PC-3 (cell line): ENCODE data around the gene HMCES. TPM values are rescaled to one million over a fixed set of nuclear protein-coding genes. Genes with fewer than 3 reads are reported as not detected.

Experiments
- ATAC-seq: fragments of 200-7000 bp; cut with Tn5 transposase; 2 replicates; pipeline ENCODE4 v1.9.1; 2020; ENCODE audit warnings: mild to moderate bottlenecking, moderate library complexity
- BruUV-seq: library from RNA; stranded (reverse); fragments of 400-500 nt; replicated peaks from 2 replicates; lab custom pipeline; 2021; lab: Mats Ljungman, UMichigan
- CTCF ChIA-PET: fragments of 300-600 bp; sonication (Branson Sonifier 250); formaldehyde crosslinking; loops from one replicate; lab custom pipeline; 2022; ENCODE audit warnings: antibody characterized with exemption; lab: Charles Lee
- POLR2A ChIA-PET: fragments of 300-600 bp; sonication (Branson Sonifier 250); formaldehyde crosslinking; loops from one replicate; lab custom pipeline; 2022; ENCODE audit warnings: antibody characterized with exemption; ENCODE audit not compliant: unreplicated experiment; lab: Charles Lee
- DNase-seq: peaks from one replicate; pipeline ENCODE4 v3.0.0-alpha.2; 2015
- H2AFZ ChIP-seq: fragments of 300-600 bp; sonication (generic); 2 replicates; pipeline ENCODE4 v1.6.0; 2016; ENCODE audit warnings: antibody characterized with exemption, low read length
- H3F3A ChIP-seq: fragments of 300-600 bp; sonication (generic); one replicate; pipeline ENCODE4 v1.6.0; 2017; ENCODE audit warnings: antibody characterized with exemption, low read length, control low read depth, mild to moderate bottlenecking; ENCODE audit not compliant: unreplicated experiment
- H3K27ac ChIP-seq: fragments of 300-600 bp; sonication (generic); 2 replicates; pipeline ENCODE4 v1.5.1; 2016; ENCODE audit warnings: mild to moderate bottlenecking, low read length
- H3K27me3 ChIP-seq: fragments of 300-600 bp; sonication (generic); 2 replicates; pipeline ENCODE4 v1.6.1; 2016; ENCODE audit warnings: low read length, mixed read lengths
- H3K36me3 ChIP-seq: fragments of 300-600 bp; sonication (generic); 2 replicates; pipeline ENCODE4 v1.6.1; 2016; ENCODE audit warnings: low read depth, mixed run types, low read length, mixed read lengths
- H3K4me1 ChIP-seq: fragments of 300-600 bp; sonication (generic); 2 replicates; pipeline ENCODE4 v1.5.1; 2016; ENCODE audit warnings: low read length; ENCODE audit not compliant: insufficient read depth
- H3K4me2 ChIP-seq: fragments of 300-600 bp; sonication (generic); 2 replicates; pipeline ENCODE4 v1.6.0; 2016; ENCODE audit warnings: low read length
- H3K4me3 ChIP-seq: fragments of 300-600 bp; sonication (generic); 2 replicates; pipeline ENCODE4 v1.5.1; 2016; ENCODE audit warnings: mild to moderate bottlenecking, low read length, mixed read lengths
- H3K79me2 ChIP-seq: fragments of 300-600 bp; sonication (generic); 2 replicates; pipeline ENCODE4 v1.6.1; 2017; ENCODE audit warnings: low read length, mixed read lengths
- H3K9ac ChIP-seq: fragments of 300-600 bp; sonication (generic); 2 replicates; pipeline ENCODE4 v1.6.0; 2016; ENCODE audit warnings: mild to moderate bottlenecking, low read length
- H3K9me2 ChIP-seq: fragments of 300-600 bp; sonication (generic); replicated peaks from 2 replicates; pipeline ENCODE4 v1.6.1; 2016; ENCODE audit warnings: mixed run types, low read length, mixed read lengths
- H3K9me3 ChIP-seq: fragments of 300-600 bp; sonication (generic); 2 replicates; pipeline ENCODE4 v1.6.1; 2016; ENCODE audit warnings: low read length, mixed read lengths
- H4K20me1 ChIP-seq: fragments of 300-600 bp; sonication (generic); 2 replicates; pipeline ENCODE4 v1.6.1; 2016; ENCODE audit warnings: low read length, mixed read lengths
- EZH2 ChIP-seq: fragments of 300-600 bp; sonication (generic); IDR thresholded peaks from one replicate; pipeline ENCODE4 v1.6.1; 2017; ENCODE audit warnings: antibody characterized with exemption, mild to moderate bottlenecking, low read length; ENCODE audit not compliant: unreplicated experiment
- EZH2phosphoT487 ChIP-seq: fragments of 300-600 bp; sonication (generic); IDR thresholded peaks from 2 replicates; pipeline ENCODE4 v1.6.1; 2018; ENCODE audit warnings: mild to moderate bottlenecking, antibody characterized with exemption, low read length, borderline replicate concordance
- intact Hi-C: fragments of 100-400 bp; cut with micrococcal nuclease; formaldehyde crosslinking; loops from 2 replicates; pipeline ENCODE4 v1.9.0; 2023
- total RNA-seq: library from RNA; depleted of rRNA; stranded (reverse); fragments of >200 nt; gene quantifications from 2 replicates; pipeline ENCODE4 v1.2.3, GENCODE V29; 2014
- TF ChIP-seq, protein P1 (sequence below): fragments of 300-600 bp; sonication (generic); conservative IDR thresholded peaks from 2 replicates; pipeline ENCODE4 v1.5.1; 2017; ENCODE audit warnings: antibody characterized with exemption, low read depth, mild to moderate bottlenecking, low read length

HMCES gene
- total RNA-seq, 1 experiment from 2014 or later: 28.8 TPM

DNA sequence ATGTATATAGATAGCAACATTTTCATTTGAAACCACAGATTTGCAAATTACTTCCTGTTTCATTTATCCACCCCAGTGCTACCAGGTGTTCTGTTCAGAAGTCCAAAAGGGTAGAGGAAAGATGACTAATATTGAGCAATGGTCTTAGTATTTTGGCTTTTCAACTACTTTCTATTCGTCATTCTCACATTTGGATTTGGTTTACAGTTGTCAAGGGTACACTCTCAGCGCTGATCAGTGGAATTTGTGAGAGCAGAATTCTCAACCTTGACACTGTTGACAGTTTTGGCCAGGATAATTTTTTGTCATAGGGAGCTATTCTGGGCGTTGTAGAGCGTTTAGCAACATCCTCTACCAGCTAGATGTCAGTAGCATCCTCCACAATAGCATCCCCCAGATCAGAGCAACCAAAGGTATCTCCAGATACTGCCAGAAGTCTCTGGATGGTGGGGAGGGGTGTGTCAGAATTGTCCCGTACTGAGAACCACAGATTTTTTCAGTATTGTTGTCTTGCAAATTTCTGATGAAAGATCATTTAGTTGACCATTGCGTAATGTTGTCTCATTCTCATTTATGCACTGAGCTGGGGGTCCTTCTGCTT is 4.2 kb downstream of the HMCES start:
- Histone ChIP-seq H3K27ac (peak overlapping the region; percentile 61), H4K20me1 (no peaks in the 10 kb centered on the region), H3F3A (no peaks in the 10 kb centered on the region), H3K4me2 (peak overlapping the region; percentile 59), H3K9ac (no peak overlapping the region), H2AFZ (no peak overlapping the region), H3K36me3 (no peaks in the 10 kb centered on the region), H3K79me2 (peaks cover 36% of the 10 kb centered on the region), H3K4me1 (peaks cover 23% of the 10 kb centered on the region), H3K9me2 (no peaks in the 10 kb centered on the region), H3K4me3 (no peak overlapping the region), H3K27me3 (no peaks in the 10 kb centered on the region), H3K9me3 (no peaks in the 10 kb centered on the region)
- peak; percentile 68 for DNase-seq
- ChIA-PET POLR2A (interaction anchor here (0.7 kb wide), 2 partner anchors 101 to 138 kb away, joined by 5 to 16 read pairs; no protein-coding TSS in a partner anchor), CTCF (no interaction called here)
- intact Hi-C loops: no loop called here
- no TSS peak for BruUV-seq
- peak; percentile 7 for ATAC-seq
- TF ChIP-seq, protein P1, sequence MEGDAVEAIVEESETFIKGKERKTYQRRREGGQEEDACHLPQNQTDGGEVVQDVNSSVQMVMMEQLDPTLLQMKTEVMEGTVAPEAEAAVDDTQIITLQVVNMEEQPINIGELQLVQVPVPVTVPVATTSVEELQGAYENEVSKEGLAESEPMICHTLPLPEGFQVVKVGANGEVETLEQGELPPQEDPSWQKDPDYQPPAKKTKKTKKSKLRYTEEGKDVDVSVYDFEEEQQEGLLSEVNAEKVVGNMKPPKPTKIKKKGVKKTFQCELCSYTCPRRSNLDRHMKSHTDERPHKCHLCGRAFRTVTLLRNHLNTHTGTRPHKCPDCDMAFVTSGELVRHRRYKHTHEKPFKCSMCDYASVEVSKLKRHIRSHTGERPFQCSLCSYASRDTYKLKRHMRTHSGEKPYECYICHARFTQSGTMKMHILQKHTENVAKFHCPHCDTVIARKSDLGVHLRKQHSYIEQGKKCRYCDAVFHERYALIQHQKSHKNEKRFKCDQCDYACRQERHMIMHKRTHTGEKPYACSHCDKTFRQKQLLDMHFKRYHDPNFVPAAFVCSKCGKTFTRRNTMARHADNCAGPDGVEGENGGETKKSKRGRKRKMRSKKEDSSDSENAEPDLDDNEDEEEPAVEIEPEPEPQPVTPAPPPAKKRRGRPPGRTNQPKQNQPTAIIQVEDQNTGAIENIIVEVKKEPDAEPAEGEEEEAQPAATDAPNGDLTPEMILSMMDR: no peak

DNA sequence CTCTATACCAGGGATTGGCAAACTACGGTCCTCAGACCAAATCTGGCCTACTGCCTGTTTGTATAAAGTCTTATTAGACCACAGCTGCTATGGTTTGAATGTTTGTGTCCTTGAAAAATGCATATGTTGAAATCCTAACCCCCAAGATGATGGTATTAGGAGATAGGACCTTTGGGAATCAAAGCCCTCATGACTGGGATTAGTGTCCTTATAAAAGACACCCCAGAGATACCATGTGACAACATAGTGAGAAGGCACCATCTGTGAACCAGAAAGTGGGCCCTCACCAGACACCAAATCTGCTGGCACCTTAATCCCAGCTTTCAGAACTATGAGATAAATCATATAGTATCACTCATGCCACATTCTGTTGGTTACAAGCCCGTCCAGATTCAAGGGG is 7.4 kb downstream of the HMCES start:
- ChIA-PET POLR2A (no interaction called here), CTCF (no interaction called here)
- no peak for ATAC-seq
- DNase-seq: no peak
- H3K27ac ChIP-seq: no peak overlapping the region
- H3K9me3 ChIP-seq: no peaks in the 10 kb centered on the region
- H3K9ac ChIP-seq: no peak overlapping the region
- H3K4me2 ChIP-seq: no peak overlapping the region
- H2AFZ ChIP-seq: no peak overlapping the region
- no peaks in the 10 kb centered on the region for H3K9me2 ChIP-seq
- H3K4me1 ChIP-seq: peaks cover 16% of the 10 kb centered on the region
- H3F3A ChIP-seq: no peaks in the 10 kb centered on the region
- peaks cover 16% of the 10 kb centered on the region for H3K79me2 ChIP-seq
- H4K20me1 ChIP-seq: no peaks in the 10 kb centered on the region
- no peaks in the 10 kb centered on the region; the same call in 1 of the 2 replicates for H3K36me3 ChIP-seq
- intact Hi-C loops: no loop called here
- H3K27me3 ChIP-seq: no peaks in the 10 kb centered on the region
- BruUV-seq: no TSS peak
- TF ChIP-seq EZH2 (no peak), EZH2phosphoT487 (no peak)
- TF ChIP-seq, protein P1: no peak
- H3K4me3 ChIP-seq: no peak overlapping the region

DNA sequence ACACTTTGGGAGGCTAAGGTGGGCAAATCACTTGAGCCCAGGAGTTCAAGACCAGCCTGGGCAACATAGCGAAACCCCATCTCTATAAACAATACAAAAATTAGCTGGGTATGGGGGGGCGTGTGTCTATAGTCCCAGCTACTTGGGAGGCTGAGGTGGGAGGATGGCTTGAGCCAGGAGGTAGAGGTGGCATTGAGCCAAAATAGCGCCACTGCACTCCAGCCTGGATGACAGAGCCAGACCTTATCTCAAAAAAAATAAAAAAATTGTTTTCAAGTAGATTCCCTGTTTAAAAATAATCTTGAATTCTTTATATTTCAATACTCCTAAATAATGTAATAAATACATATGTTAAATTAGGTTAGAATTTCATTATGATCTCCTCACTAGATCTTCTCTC is 9.8 kb downstream of the HMCES start:
- DNase-seq (no peak), ATAC-seq (no peak)
- H3K4me3 ChIP-seq: no peak overlapping the region
- no peak overlapping the region for H3K9ac ChIP-seq
- H3F3A ChIP-seq: no peaks in the 10 kb centered on the region
- no peaks in the 10 kb centered on the region for H3K9me3 ChIP-seq
- CTCF ChIA-PET: no interaction called here
- no peaks in the 10 kb centered on the region; the same call in 1 of the 2 replicates for H3K36me3 ChIP-seq
- peaks cover 8% of the 10 kb centered on the region; the same call in 1 of the 2 replicates for H3K79me2 ChIP-seq
- H3K4me2 ChIP-seq: no peak overlapping the region
- H2AFZ ChIP-seq: no peak overlapping the region
- H3K9me2 ChIP-seq: no peaks in the 10 kb centered on the region
- TF ChIP-seq, protein P1: no peak
- TF ChIP-seq EZH2: no peak
- no peak for TF ChIP-seq EZH2phosphoT487
- no peaks in the 10 kb centered on the region for H4K20me1 ChIP-seq
- no peaks in the 10 kb centered on the region for H3K27me3 ChIP-seq
- no peaks in the 10 kb centered on the region for H3K4me1 ChIP-seq
- intact Hi-C loops: no loop called here
- POLR2A ChIA-PET: no interaction called here
- BruUV-seq: no TSS peak
- no peak overlapping the region for H3K27ac ChIP-seq
